ENCODE results near the gene CDC25B.

DNA sequence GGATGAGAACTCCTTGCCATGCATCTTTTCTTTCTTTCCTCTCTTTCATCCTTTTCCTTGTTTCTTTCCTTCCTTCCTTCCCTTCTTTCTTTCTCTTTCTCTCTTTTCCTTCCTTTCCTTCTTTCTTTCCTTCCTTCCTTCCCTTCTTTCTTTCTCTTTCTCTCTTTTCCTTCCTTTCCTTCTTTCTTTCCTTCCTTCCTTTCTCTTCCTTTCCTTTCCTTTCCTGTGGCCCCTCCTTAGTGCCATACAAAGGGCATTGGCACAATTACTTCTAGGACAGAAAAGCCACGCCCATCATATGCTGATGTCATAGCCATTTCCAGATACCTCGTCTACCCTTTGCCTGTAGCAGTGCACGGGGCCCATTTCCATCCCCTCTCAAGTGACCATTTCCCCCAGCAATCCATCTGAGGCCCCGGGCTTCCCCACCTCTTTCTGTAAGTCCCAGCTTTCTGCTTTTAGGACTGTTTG, 7.4 kb upstream of the CDC25B start:
- TF ChIP-seq CTCF (IDR thresholded peaks at IDR 0.05) (no peak), POLR2A (IDR thresholded peaks at IDR 0.05) (no peak), POLR2AphosphoS5 (IDR thresholded peaks at IDR 0.05; ENCODE audit: insufficient read depth in 1 of 2, low read depth in 1 of 2) (no peak)

Measured in vagina (tissue), 2 donors.